NCI-H1092 treated with DMSO at 0.1 percent for 48 hours (cell line): Measurements from ENCODE around the gene MNT.
"Not testable (repeated sequence)": the region's sequence is repeated elsewhere in the genome, so short reads cannot be mapped to it uniquely, and the experiment has no call there.

ENCODE experiments used
- DNase-seq: peaks from one replicate; lab custom pipeline; 2025; lab: John Stamatoyannopoulos, UW

Gene MNT

GRCh38 chr17:2400877-2401425, at the start of gene MNT:
TSS of gene MNT (minus strand) at chr17:2401060. CDS start at chr17:2400712, 348 bp downstream.
- DNase-seq = peak; percentile 94

GRCh38 chr17:2450016-2450650, 49.3 kb upstream of the MNT start:
- no peak for DNase-seq

GRCh38 chr17:2449486-2449885, 48.6 kb upstream of the MNT start:
- no peak for DNase-seq

GRCh38 chr17:2447479-2447878, 46.6 kb upstream of the MNT start:
- DNase-seq = not testable (repeated sequence)

GRCh38 chr17:2445638-2446037, 44.8 kb upstream of the MNT start:
- no peak for DNase-seq

GRCh38 chr17:2444382-2444781, 43.5 kb upstream of the MNT start:
- no peak for DNase-seq

- DNase-seq = no peak
Observed at GRCh38 chr17:2442166-2442565, 41.3 kb upstream of the MNT start.

GRCh38 chr17:2440930-2441329, 40.1 kb upstream of the MNT start:
- no peak for DNase-seq

- not testable (repeated sequence) for DNase-seq
Observed at GRCh38 chr17:2439997-2440396, 39.1 kb upstream of the MNT start.

- DNase-seq = no peak
Observed at GRCh38 chr17:2438823-2439222, 38.0 kb upstream of the MNT start.

GRCh38 chr17:2436316-2436905, 35.6 kb upstream of the MNT start:
- peak; percentile 88 for DNase-seq

GRCh38 chr17:2435862-2436261, 35.0 kb upstream of the MNT start:
- peak; percentile 88 for DNase-seq

GRCh38 chr17:2435181-2435741, 34.4 kb upstream of the MNT start:
- DNase-seq = peak; percentile 86

- DNase-seq = no peak
Observed at GRCh38 chr17:2433696-2434095, 32.8 kb upstream of the MNT start.

GRCh38 chr17:2427910-2428309, 27.1 kb upstream of the MNT start:
- no peak for DNase-seq

- DNase-seq = no peak
Observed at GRCh38 chr17:2427215-2427614, 26.4 kb upstream of the MNT start.

- DNase-seq = no peak
Observed at GRCh38 chr17:2423271-2423670, 22.4 kb upstream of the MNT start.

GRCh38 chr17:2421315-2422147, 20.7 kb upstream of the MNT start:
- peak; percentile 12 for DNase-seq

GRCh38 chr17:2420176-2420575, 19.3 kb upstream of the MNT start:
- DNase-seq = no peak

- DNase-seq = no peak
Observed at GRCh38 chr17:2419486-2419885, 18.6 kb upstream of the MNT start.

GRCh38 chr17:2418572-2418971, 17.7 kb upstream of the MNT start:
- DNase-seq = no peak

- peak; percentile 60 for DNase-seq
Observed at GRCh38 chr17:2416010-2416734, 15.3 kb upstream of the MNT start.
